ENCODE results near the gene LGALS14.

LGALS14 gene

GRCh38 chr19:39725995-39726394 is 21.7 kb downstream of the LGALS14 start:
- H3K4me3 ChIP-seq (ENCODE audit: low read depth in 1 of 2, low read length in 2 of 2), result no peak overlapping the region
- H3K9me3 ChIP-seq (ENCODE audit: insufficient read depth, low read length, severe bottlenecking), result no peaks in the 10 kb centered on the region
- peaks cover 9% of the 10 kb centered on the region for H3K27me3 ChIP-seq (ENCODE audit: insufficient read depth, low read length, poor library complexity)
- TF ChIP-seq, protein P1, sequence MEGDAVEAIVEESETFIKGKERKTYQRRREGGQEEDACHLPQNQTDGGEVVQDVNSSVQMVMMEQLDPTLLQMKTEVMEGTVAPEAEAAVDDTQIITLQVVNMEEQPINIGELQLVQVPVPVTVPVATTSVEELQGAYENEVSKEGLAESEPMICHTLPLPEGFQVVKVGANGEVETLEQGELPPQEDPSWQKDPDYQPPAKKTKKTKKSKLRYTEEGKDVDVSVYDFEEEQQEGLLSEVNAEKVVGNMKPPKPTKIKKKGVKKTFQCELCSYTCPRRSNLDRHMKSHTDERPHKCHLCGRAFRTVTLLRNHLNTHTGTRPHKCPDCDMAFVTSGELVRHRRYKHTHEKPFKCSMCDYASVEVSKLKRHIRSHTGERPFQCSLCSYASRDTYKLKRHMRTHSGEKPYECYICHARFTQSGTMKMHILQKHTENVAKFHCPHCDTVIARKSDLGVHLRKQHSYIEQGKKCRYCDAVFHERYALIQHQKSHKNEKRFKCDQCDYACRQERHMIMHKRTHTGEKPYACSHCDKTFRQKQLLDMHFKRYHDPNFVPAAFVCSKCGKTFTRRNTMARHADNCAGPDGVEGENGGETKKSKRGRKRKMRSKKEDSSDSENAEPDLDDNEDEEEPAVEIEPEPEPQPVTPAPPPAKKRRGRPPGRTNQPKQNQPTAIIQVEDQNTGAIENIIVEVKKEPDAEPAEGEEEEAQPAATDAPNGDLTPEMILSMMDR (IDR thresholded peaks at IDR 0.05; ENCODE audit: borderline replicate concordance, extremely low read depth, low read length, poor library complexity, severe bottlenecking), result no peak
- no peak for TF ChIP-seq EZH2 (IDR thresholded peaks at IDR 0.05; ENCODE audit: borderline replicate concordance, low read depth, low read length, severe bottlenecking)
- H3K9ac ChIP-seq (ENCODE audit: low read depth, low read length), result no peak overlapping the region
- no peak overlapping the region for H2AFZ ChIP-seq (ENCODE audit: low read depth, low read length)
- DNase-seq (no peak), ATAC-seq (ENCODE audit: insufficient read depth, low read depth) (no peak)
- H3K36me3 ChIP-seq (ENCODE audit: insufficient read depth, low read length), result no peaks in the 10 kb centered on the region
- no peaks in the 10 kb centered on the region for H4K20me1 ChIP-seq (ENCODE audit: insufficient read depth, low read length)
- H3K4me1 ChIP-seq (ENCODE audit: insufficient read depth, low read length), result no peaks in the 10 kb centered on the region
- H3K79me2 ChIP-seq (ENCODE audit: insufficient read depth, low read length), result no peaks in the 10 kb centered on the region
- H3K27ac ChIP-seq (ENCODE audit: low read length), result no peak overlapping the region
- H3K4me2 ChIP-seq (ENCODE audit: insufficient read depth, low read length), result no peak overlapping the region

GRCh38 chr19:39727070-39727800 is 23.0 kb downstream of the LGALS14 start:
- ATAC-seq (ENCODE audit: insufficient read depth, low read depth), result no peak
- H3K27ac ChIP-seq (ENCODE audit: low read length), result no peak overlapping the region
- DNase-seq, result no peak
- no peak overlapping the region for H3K9ac ChIP-seq (ENCODE audit: low read depth, low read length)
- no peak overlapping the region for H3K4me2 ChIP-seq (ENCODE audit: insufficient read depth, low read length)
- H3K4me1 ChIP-seq (ENCODE audit: insufficient read depth, low read length), result no peaks in the 10 kb centered on the region
- H3K4me3 ChIP-seq (ENCODE audit: low read depth in 1 of 2, low read length in 2 of 2), result no peak overlapping the region
- H3K36me3 ChIP-seq (ENCODE audit: insufficient read depth, low read length), result no peaks in the 10 kb centered on the region
- H3K9me3 ChIP-seq (ENCODE audit: insufficient read depth, low read length, severe bottlenecking), result no peaks in the 10 kb centered on the region
- no peaks in the 10 kb centered on the region for H3K79me2 ChIP-seq (ENCODE audit: insufficient read depth, low read length)
- no peaks in the 10 kb centered on the region for H4K20me1 ChIP-seq (ENCODE audit: insufficient read depth, low read length)
- peaks cover 14% of the 10 kb centered on the region for H3K27me3 ChIP-seq (ENCODE audit: insufficient read depth, low read length, poor library complexity)
- no peak for TF ChIP-seq EZH2 (IDR thresholded peaks at IDR 0.05; ENCODE audit: borderline replicate concordance, low read depth, low read length, severe bottlenecking)
- TF ChIP-seq, protein P1 (IDR thresholded peaks at IDR 0.05; ENCODE audit: borderline replicate concordance, extremely low read depth, low read length, poor library complexity, severe bottlenecking), result no peak
- H2AFZ ChIP-seq (ENCODE audit: low read depth, low read length), result no peak overlapping the region

DNA sequence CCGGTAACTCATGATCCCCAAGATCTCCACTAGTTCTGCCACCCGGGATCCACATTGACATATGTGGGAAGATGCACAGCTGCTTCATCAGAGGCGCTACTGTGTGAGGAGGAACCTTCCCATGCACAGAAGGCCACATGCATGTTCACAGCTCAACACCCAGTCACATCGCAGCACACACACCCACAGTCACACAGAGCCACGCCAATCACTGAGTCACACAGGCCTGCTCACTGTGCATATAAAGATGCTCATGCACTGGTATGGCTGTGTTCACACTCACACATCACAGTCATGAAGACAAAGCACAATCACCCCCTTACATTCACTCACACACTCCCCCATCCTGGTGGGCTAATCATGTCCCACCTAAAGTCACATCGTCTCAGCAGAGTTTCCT is 23.8 kb downstream of the LGALS14 start:
- no peak for DNase-seq
- Histone ChIP-seq H3K27ac (ENCODE audit: low read length) (no peak overlapping the region), H3K9me3 (ENCODE audit: insufficient read depth, low read length, severe bottlenecking) (no peaks in the 10 kb centered on the region), H3K36me3 (ENCODE audit: insufficient read depth, low read length) (no peaks in the 10 kb centered on the region), H2AFZ (ENCODE audit: low read depth, low read length) (no peak overlapping the region), H3K79me2 (ENCODE audit: insufficient read depth, low read length) (no peaks in the 10 kb centered on the region), H3K4me2 (ENCODE audit: insufficient read depth, low read length) (no peak overlapping the region), H4K20me1 (ENCODE audit: insufficient read depth, low read length) (no peaks in the 10 kb centered on the region), H3K4me1 (ENCODE audit: insufficient read depth, low read length) (no peaks in the 10 kb centered on the region), H3K27me3 (ENCODE audit: insufficient read depth, low read length, poor library complexity) (peaks cover 14% of the 10 kb centered on the region), H3K9ac (ENCODE audit: low read depth, low read length) (no peak overlapping the region), H3K4me3 (ENCODE audit: low read depth in 1 of 2, low read length in 2 of 2) (no peak overlapping the region)
- ATAC-seq (ENCODE audit: insufficient read depth, low read depth), result no peak
- TF ChIP-seq, protein P1 (IDR thresholded peaks at IDR 0.05; ENCODE audit: borderline replicate concordance, extremely low read depth, low read length, poor library complexity, severe bottlenecking), result no peak
- TF ChIP-seq EZH2 (IDR thresholded peaks at IDR 0.05; ENCODE audit: borderline replicate concordance, low read depth, low read length, severe bottlenecking), result no peak
